Measurements from ENCODE around the gene EIF2D. TPM values are rescaled to one million over a fixed set of nuclear protein-coding genes. Genes with fewer than 3 reads are reported as not detected.

The EIF2D gene
- total RNA-seq, 2 experiments from 2014 or later, result 100 to 102 TPM

GRCh38 chr1:206544562-206545257 lies 67.6 kb downstream of the EIF2D start:
- Mint-ChIP-seq H3K9me3 (no peaks in the 10 kb centered on the region), H3K4me3 (no peak overlapping the region), H3K36me3 (ENCODE audit: low read depth) (no peaks in the 10 kb centered on the region), H3K4me1 (ENCODE audit: low read depth) (peaks cover 25% of the 10 kb centered on the region), H3K27me3 (no peaks in the 10 kb centered on the region), H3K27ac (peak overlapping the region; percentile 57)
- peak; percentile 94 for TF ChIP-seq CTCF (IDR thresholded peaks at IDR 0.05)
- intact Hi-C loops (cut with micrococcal nuclease), result loop anchor here (2.0 kb wide), 1 partner anchor 38 kb away; no protein-coding TSS in a partner anchor
- ATAC-seq (peak; percentile 91), DNase-seq (peak; percentile 87)
- ChIA-PET CTCF (interaction anchor here (0.6 to 8.9 kb wide), 47 partner anchors 9 to 312 kb away, joined by 3 to 259 read pairs (median 5); partner anchors contain the start of genes EIF2D and IKBKE), POLR2A (interaction anchor here (0.5 to 2.4 kb wide), 12 partner anchors 12 to 74 kb away, joined by 3 to 23 read pairs (median 4); partner anchors contain the start of gene RASSF5)

Other genes with a start within 250 kb of the EIF2D start
- gene IKBKE, start 142.0 kb downstream of the EIF2D start, total RNA-seq, result 10 to 100 TPM; 14.3 to 14.9 TPM
- 100 to 1,000 TPM; 215 to 218 TPM for gene RASSF5, start 104.9 kb downstream of the EIF2D start, total RNA-seq
- 1 to 10 TPM; 4.7 to 4.9 TPM for gene DYRK3, start 23.1 kb upstream of the EIF2D start, total RNA-seq
- gene MAPKAPK2, start 72.4 kb upstream of the EIF2D start, total RNA-seq, result 10 to 100 TPM; 50.4 to 51.4 TPM
- gene IL19, start 158.3 kb upstream of the EIF2D start, total RNA-seq, result not detected
- gene IL10, start 160.0 kb upstream of the EIF2D start, total RNA-seq, result under 1 TPM in 1 of 2 experiments, not detected in 1; 0.32 TPM